GM18519 (cell line): Measurements from ENCODE around the gene DENND1A.
"Not testable (repeated sequence)": the region's sequence is repeated elsewhere in the genome, so short reads cannot be mapped to it uniquely, and the experiment has no call there.

Source experiments
- ATAC-seq: cut with Tn5 transposase; IDR thresholded peaks from one replicate; pipeline ENCODE4 v1.9.1; 2021; ENCODE audit warnings: mild to moderate bottlenecking, moderate library complexity; ENCODE audit not compliant: unreplicated experiment, low FRiP score

The DENND1A gene

DNA sequence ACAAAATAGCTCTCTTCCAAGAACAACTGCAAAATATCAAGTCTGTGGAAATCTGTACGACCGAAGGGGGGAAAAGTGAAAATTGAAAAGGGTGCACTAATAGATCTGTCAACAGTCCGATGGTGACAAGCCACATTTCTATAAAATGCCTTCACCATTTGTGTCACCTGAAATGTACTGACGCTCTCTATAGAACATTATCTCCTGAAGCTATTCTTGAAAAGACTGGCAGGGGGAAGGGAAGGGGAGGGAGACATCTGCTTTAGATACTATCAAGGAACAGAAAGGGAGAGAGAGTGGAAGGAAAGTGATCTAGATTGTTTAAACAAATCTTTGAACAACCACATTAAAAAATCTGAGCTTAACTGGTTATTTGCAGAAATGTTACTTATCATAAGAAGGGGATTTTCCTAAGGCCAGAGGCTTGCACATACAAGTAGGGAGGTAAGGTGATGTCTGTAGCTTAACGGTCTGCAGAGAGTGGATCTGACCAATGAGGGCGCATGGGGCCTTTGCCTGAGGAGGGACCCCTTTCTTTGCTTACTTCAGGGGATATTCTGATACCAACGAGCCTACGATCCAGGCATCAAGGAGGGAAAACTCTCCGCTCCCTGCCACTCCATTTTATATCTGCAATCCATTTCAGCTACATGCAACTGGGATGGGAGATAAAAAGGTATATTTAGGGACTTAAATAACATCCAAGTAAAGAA lies 481.8 kb downstream of the DENND1A start:
- ATAC-seq: no peak

DNA sequence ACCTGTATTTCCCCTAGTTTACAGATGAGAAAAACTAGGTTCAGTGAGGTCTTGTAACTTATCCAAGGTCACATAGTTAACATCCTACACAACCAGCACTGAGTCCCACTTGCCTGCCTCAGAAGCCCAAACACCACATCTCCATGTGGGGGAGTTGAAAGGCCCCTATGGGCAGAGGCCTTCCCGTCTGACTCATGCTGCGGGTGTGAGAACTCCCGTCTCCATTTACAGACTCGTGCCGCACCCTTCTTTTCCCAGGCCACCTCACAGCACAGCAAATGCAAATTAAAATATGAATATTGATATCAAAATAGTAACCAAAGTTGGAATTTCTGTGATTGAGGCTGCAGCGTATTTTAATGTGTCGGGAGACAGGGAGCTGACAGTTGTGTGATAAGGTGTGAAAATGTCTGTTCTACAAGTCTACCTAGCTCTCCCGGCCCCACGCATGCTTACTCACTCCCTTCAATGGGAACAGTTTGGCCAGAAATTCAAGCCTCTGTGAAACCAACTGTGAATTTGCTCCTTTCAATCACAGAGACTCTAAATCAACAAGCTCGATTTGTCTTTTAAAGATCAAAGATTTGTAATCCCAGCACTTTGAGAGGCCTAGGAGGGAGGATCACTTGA lies 483.8 kb downstream of the DENND1A start:
- no peak for ATAC-seq

DNA sequence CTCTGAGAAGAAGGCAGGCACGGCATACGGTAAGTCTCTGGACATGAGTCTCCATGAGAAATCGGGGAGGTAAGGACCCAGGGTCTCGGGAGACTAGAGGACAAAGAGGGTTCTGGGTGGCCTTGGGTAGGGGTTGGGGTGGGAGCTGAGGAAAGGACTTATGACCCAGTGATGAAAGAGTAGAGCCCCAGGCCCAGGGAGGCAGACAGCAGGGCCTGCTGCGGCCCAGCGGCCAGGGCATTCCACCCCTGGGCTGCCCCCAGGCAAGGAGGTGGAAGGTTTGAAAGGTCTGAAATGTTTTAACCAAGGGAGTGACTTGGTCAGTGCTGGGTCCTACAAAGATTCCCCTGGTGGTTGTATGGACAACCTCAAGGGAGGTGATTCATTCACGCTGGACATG lies 484.8 kb downstream of the DENND1A start:
- ATAC-seq: no peak

DNA sequence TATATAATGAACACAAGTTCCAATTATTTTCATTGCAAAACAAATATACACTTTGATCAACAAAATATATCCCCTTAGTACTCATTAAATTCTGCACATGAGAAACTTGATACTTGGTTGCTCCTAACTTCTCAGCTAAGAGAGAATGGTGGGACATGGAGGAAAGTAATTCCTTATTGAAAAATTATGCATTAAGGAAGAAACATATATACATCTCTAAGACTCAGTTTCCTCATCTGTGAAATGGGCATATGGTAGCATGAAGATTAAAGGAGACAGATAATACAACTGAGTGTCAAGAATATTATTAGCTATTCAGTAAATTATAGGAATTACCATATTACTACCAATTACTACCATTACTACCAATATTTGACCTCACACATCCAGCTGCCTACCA lies 488.2 kb downstream of the DENND1A start:
- no peak for ATAC-seq

DNA sequence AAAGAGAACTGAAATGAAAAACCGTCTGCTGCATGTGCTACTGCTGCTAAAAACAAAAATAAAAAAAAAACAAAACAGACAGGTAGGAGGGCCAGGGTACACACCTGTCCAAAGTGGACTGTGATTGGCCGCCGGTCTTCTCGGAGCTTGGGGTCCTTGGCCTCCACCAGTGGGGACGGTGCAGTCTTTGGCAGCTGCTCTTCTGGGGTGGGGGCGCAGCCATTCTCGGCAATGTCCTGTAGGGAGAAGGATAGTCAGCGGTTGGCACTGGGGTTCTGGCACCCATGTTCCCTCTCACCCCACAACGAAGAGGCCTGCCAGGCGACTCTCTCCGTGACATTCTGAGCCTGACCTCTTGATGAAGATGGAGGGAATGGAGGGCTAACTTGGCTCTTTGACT lies 489.7 kb downstream of the DENND1A start:
- no peak for ATAC-seq

DNA sequence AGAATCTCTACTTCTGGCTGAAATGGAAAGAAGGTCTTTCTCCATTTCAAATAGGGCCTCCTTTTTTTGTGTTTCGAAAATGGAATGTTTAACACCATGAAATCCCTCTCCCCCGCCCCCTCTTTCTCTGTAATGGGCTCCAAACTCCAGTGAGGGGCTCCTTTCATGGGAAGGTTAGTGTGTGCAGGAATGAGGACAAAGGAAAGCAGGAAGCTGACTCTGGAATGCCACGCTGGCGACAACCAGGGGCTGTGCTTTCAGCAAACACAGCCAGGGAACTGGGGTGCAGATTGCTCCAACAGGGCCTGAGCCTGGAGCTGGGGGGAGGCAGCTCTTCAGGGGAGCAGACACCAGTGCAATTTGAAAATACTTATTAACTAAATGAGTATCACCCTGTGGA lies 491.1 kb downstream of the DENND1A start:
- no peak for ATAC-seq

DNA sequence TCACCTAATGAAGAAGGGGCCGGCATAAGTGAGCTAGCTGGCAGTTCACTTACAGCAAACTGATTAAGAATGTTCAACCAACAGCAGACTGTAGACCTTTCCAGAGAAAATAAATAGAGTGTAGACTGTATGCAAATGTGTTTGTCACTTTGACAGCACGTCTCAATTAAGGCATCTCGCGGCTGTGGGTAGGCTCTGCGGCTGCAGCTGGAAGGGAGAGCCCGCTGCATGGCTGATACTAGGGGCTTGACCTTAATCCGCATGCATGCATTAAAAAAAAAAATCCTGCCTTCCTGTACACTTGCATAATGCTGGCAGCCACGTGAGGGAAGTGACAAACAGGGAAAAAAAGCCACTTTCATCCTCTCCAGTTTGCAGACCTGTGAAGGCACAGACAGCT lies 491.6 kb downstream of the DENND1A start:
- ATAC-seq: no peak

DNA sequence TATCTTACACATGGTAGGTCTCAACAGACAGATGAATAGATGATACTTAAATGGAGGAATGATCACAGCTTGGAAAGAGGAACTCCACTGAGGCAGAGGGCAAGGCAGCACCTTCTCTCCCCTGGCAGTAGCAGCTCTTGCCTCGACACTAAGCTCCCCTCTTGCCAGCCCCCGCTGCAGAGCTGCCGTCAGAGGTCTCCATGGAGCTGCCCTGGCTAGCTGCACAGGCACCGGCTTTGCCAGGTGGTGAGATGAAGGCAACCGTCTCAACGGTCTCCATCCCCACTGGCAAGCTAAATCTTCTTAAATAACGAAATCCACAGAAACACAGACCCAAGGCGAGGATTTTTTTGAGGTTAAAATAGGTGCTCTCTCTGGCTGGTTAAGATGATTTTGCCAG lies 492.7 kb downstream of the DENND1A start:
- no peak for ATAC-seq

DNA sequence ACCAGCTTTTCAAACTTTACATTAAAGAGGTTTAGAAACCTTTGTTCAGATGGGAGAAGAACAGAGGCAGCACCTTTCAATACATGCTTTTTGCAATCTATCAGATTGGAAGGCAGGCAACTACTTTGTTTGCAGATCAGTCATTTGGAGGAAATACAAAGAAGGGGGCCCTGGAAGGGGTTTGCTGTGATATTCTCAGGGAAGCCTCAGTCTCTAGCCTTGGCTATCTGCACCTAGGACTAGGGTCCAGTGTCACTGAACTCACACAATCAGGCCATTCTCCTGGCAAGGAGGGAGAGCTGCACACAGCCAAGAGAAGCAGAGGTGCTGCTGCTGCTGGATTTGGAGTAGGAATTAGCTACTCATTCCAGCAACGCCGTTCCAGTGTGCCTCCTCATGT lies 494.5 kb downstream of the DENND1A start:
- no peak for ATAC-seq

DNA sequence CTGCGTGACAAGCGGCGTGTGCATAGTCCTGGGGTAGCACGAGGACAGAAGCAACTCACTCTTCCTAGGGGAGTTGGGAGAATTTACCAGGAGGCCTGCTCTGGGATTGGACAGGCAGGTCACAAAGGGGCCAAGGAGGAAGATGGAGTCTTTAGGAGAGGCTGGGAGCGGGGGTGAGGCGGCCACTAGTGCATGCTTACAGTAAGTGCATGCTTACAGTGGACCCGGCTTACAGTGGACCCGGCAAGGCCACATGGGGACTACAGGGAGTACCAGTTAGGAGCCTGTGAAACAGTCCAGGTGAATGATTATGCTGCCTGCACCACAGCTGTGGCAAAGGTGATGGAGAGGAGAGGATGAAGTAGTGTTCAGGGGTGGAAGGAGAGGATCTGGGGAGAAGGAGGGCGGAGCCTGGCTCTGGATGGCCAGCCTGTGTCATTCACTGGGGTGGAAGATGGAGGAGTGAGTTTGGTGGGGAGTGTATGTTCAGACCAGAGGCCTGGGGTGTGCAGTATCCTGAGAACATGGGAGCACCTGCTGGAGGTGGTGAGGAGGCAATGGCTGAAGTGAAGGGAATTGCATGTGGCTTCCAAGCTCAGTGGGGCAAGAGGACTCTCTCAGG lies 495.2 kb downstream of the DENND1A start:
- ATAC-seq: no peak

DNA sequence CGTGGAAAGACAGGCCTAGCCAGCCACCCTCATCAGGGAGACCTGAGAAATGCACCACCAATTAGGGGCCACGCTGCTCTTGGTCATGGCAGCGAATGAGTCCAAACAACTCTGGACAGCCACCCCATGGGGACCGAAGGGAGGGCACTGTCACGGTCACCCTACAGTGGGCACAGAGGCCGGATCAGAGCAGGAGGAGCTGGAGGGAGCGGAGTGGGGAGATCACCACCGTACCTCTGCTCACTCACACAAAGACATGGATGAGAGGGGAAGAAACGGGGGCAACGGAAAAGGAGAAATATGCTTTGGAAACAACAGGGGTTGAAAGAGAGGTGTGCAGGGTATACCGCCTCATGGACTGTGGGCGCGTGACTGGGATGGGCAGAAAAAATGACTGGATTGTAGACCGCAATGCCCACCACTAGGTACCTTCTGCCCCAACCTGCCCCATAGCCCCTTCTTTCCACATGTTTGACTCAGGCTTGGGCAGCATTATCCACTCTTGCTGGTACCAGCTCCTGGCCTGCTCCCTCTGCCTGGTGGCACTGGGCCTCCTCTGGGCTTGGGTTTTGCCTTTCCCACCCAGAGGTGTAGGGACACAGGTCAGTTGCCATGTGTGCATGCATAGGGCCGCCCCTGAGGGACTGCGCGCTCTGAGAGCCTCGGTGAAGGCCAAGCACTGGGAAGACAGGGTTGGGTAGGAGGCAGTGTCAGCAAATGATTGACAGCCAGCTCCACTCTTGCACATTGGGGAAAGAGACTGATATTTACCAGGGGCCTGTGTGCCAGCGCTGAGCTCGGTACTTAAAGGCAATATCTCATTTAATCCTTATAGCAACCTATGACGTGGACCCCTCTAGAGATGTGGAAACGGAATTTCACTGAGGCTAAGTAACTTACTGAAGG lies 497.3 kb downstream of the DENND1A start:
- no peak for ATAC-seq

DNA sequence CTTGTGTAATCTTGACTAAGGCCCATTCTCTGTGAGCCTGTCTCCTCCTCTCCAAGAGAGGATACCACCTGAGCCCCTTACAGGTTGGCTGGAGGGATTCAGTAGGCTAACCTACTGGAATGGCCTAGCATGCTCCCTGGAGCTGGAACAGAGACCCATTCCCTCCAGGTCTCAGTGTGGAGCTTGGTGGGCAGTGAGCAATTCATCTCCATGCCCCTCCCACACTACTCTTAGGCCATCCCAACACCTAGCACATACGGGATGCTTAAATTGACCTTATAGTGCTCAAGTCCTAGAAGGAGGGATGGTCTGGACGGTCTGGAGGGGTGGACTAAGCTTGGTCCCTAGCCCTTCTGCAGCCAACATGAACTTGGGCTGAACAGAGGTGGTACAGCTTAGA lies 498.3 kb downstream of the DENND1A start:
- no peak for ATAC-seq

DNA sequence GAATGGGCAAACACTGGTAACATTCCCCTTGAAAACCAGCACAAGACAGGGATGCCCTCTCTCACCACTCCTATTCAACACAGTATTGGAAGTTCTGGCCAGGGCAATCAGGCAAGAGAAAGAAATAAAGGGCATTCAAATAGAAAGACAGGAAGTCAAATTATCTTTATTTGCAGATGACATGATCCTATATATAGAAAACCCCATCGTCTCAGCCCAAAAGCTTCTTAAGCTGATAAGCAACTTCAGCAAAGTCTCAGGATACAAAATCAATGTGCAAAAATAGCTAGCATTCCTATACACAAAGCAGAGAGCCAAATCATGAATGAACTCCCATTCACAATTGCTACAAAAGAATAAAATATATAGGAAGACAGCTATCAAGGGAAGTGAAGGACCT lies 501.5 kb downstream of the DENND1A start:
- ATAC-seq: not testable (repeated sequence)

DNA sequence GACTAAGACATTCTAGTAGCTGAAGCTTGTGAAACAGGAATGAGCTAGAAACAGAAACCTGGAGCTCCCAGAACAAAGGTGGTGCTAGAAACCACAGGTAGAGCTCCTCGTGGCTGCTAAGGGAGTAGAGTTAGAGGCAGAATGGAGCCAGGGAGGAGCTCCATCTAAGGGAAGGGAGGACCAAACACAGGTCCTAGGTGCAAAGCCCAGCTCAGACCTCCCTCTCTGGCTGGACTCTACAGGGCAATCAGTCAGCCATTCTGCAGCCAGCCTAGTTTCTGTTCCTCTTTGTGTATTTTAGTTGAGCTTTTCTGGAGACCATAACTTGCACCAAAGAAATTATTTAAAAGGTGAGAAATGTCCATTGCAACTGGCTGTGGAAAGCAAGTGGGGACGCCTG lies 503.5 kb downstream of the DENND1A start:
- ATAC-seq: no peak

DNA sequence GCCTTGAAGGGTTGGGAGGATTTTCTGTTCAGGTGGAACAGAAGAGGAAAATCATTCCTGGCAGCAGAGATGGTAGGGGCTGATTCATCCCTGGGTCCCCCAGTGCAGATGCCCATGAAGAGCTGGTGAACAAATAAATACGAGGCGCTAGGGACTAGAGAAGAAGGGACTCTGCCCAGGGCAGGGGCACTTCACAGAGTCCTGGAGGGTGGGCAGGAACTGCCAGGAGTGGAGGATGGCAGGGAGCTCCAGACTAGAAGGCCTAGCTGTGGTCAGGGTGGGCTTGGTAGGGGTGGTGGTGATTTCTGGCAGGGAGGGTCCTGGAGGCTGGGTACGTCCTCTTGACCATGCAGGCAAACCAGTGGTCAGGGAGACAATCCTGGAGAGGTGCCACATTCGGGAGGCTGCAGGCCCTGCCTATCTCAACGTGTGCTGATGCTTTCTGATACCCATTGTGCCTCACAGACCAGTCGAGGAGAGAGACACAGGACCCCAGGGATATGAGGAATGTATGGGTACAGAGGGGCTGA lies 504.0 kb downstream of the DENND1A start:
- no peak for ATAC-seq

DNA sequence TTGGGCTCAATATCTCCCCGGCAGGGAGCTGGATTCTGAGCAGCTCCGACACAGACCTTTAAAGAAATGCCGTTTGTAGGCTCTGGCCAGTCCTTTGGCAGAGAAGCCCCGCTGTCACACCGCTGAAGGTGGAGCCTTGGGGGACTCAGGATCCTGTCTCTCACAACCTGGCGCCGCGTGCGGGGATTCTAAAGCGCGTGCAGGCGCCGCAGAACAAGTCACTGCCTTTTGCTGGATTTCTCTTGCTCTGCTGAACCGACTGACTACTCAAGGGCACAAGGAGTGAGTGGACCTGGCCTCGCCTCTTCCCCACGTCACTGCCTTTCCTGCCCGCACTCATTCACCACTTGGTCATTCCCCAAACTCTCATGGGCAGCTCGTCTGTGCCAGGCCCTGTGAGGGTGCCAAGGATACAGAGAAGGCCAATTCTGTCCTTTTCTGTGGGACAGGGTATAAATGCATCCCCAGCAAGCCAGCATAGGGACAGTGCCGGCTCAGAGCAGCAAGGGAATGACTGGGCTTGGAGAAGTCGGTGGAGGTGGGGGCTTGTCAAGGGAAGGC lies 504.6 kb downstream of the DENND1A start:
- ATAC-seq: no peak

DNA sequence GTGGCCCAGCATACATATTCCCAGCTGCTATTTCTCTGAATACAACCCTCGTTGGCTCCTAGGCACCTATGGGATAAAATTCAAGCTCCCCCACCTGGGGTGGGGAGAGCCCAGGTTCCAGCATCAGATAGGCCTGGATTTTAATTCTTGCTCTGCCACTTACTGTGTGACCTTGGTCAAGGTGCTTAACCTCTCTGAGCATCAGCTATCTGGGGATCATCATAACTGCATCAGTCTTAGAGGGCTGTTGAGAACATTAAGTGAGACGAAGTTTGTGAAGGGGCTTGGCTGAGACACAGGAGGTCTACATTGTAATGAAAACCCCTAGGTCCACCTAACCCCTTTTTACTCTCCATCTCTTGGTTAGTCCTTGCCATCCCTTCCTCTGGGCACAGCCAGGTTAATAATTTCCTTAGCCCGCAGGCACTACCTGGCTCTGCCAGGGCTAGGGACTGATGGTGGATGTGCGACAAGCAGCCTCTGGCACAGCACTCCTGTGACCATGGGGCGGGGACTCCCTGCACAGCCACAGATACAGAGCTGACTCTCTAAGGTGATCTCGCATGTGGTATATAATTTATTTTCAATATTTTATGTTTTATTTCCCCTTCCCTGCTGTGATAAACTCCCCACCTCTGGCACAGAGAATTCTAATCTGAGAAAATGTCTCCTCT lies 505.2 kb downstream of the DENND1A start:
- ATAC-seq: no peak

DNA sequence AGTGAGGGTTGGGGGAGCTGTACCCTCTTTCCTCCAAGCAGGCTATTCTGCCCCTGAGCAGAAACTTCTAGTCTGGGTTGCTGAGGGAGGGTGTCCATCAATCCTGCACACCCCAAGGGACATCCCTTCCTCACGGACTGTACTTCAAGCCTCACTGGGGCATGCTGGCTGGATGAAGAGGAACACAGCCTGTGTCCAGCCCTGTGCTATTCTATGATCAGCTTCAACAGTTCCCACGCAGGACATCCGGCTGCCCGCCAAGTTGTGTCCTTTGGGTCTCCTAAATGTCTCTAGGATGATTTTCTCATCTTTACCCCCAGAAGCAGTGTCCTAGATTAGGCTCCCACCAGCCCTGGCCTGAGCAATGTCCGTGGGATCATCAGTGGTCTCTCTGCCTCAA lies 505.8 kb downstream of the DENND1A start:
- ATAC-seq: no peak

DNA sequence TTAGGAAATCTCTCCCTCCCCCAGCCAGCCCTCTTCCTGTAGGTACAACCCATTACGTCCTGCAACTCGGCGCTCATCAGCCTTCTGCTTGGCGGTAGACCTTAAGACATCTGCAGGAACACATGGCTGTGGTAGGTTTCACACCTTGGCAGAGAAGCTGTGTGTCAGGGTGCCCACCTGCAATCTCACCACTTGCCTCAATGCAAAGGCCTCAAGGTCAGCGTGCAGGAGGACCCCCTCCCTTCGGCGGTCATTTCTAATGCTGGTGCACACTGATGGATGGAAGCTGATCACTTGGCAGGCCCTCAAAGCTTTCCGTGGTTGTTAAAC lies 506.6 kb downstream of the DENND1A start:
- ATAC-seq: no peak
